PFSK-1 (cell line): ENCODE data around the gene SLC38A11.

Experiments
- FOXP2 ChIP-seq: optimal IDR thresholded peaks from 2 replicates; pipeline ENCODE3; 2011; ENCODE audit warnings: borderline replicate concordance, control low read depth, inconsistent platforms; ENCODE audit not compliant: insufficient read depth; ENCODE audit errors: extremely low read length, extremely low read depth
- POLR2AphosphoS5 ChIP-seq: IDR thresholded peaks from 2 replicates; pipeline ENCODE4 v1.6.1; 2012; ENCODE audit warnings: low read depth, mild to moderate bottlenecking, control low read depth, low read length, moderate library complexity
- REST ChIP-seq, 2 experiments: IDR thresholded peaks; 2 replicates each; pipeline versions ENCODE4 v1.6.1 to v1.8.0; 2011 to 2012; ENCODE audit warnings: low read depth in 2 of 2, low read length in 2 of 2, control low read depth in 1 of 2, inconsistent platforms in 1 of 2, mild to moderate bottlenecking in 1 of 2, moderate library complexity in 1 of 2; ENCODE audit not compliant: insufficient read depth in 1 of 2
- SIN3A ChIP-seq: IDR thresholded peaks from 2 replicates; pipeline ENCODE4 v1.6.1; 2012; ENCODE audit warnings: mild to moderate bottlenecking, low read length, moderate library complexity, borderline replicate concordance; ENCODE audit not compliant: insufficient read depth
- TAF1 ChIP-seq: IDR thresholded peaks from 2 replicates; pipeline ENCODE4 v1.6.1; 2012; ENCODE audit warnings: low read length, control low read depth, borderline replicate concordance; ENCODE audit not compliant: insufficient read depth

GRCh38 chr2:164934401-164935117 lies 20.8 kb downstream of the SLC38A11 start:
- TF ChIP-seq REST (IDR thresholded peaks at IDR 0.05; ENCODE audit: insufficient read depth in 1 of 2, low read depth in 2 of 2, low read length in 2 of 2), result no peak
- TF ChIP-seq POLR2AphosphoS5, result no peak
- TF ChIP-seq SIN3A, result no peak
- TF ChIP-seq TAF1, result no peak
- TF ChIP-seq FOXP2, result no peak
